ENCODE data around the gene HDAC11. TPM values are rescaled to one million over a fixed set of nuclear protein-coding genes. Genes with fewer than 3 reads are reported as not detected.

Gene HDAC11
- total RNA-seq, 1 donor from 2014 or later: 19.7 TPM

- FAIRE-seq (no peak), DNase-seq (ENCODE audit: low read depth) (no peak)
- H3K4me3 ChIP-seq (ENCODE audit: low read depth, low read length): no peak overlapping the region
- no peaks in the 10 kb centered on the region for H3K36me3 ChIP-seq (ENCODE audit: control insufficient read depth, insufficient read depth, low read length)
- TF ChIP-seq CTCF (IDR thresholded peaks at IDR 0.05; ENCODE audit: insufficient read depth, low read length, severe bottlenecking): no peak
- H3K27me3 ChIP-seq (ENCODE audit: control insufficient read depth, insufficient read depth, low read length): peaks cover 2% of the 10 kb centered on the region
These were observed 14.8 kb upstream of the HDAC11 start for GRCh38 chr3:13465236-13465873.

- H3K27me3 ChIP-seq (ENCODE audit: control insufficient read depth, insufficient read depth, low read length): peaks cover 2% of the 10 kb centered on the region
- FAIRE-seq: no peak
- H3K36me3 ChIP-seq (ENCODE audit: control insufficient read depth, insufficient read depth, low read length): no peaks in the 10 kb centered on the region
- no peak for TF ChIP-seq CTCF (IDR thresholded peaks at IDR 0.05; ENCODE audit: insufficient read depth, low read length, severe bottlenecking)
- no peak for DNase-seq (ENCODE audit: low read depth)
- H3K4me3 ChIP-seq (ENCODE audit: low read depth, low read length): no peak overlapping the region
These were observed 13.3 kb upstream of the HDAC11 start for GRCh38 chr3:13466781-13467180.

GRCh38 chr3:13470894-13471574 is 9.1 kb upstream of the HDAC11 start:
- no peak for TF ChIP-seq CTCF (IDR thresholded peaks at IDR 0.05; ENCODE audit: insufficient read depth, low read length, severe bottlenecking)
- no peaks in the 10 kb centered on the region for H3K36me3 ChIP-seq (ENCODE audit: control insufficient read depth, insufficient read depth, low read length)
- no peaks in the 10 kb centered on the region for H3K27me3 ChIP-seq (ENCODE audit: control insufficient read depth, insufficient read depth, low read length)
- FAIRE-seq: no peak
- no peak overlapping the region for H3K4me3 ChIP-seq (ENCODE audit: low read depth, low read length)
- DNase-seq (ENCODE audit: low read depth): peak; percentile 14

- FAIRE-seq: no peak
- DNase-seq (ENCODE audit: low read depth): no peak
- H3K27me3 ChIP-seq (ENCODE audit: control insufficient read depth, insufficient read depth, low read length): no peaks in the 10 kb centered on the region
- H3K4me3 ChIP-seq (ENCODE audit: low read depth, low read length): no peak overlapping the region
- no peaks in the 10 kb centered on the region for H3K36me3 ChIP-seq (ENCODE audit: control insufficient read depth, insufficient read depth, low read length)
- TF ChIP-seq CTCF (IDR thresholded peaks at IDR 0.05; ENCODE audit: insufficient read depth, low read length, severe bottlenecking): no peak
These were observed 7.8 kb upstream of the HDAC11 start for GRCh38 chr3:13472286-13472685.

- TF ChIP-seq CTCF (IDR thresholded peaks at IDR 0.05; ENCODE audit: insufficient read depth, low read length, severe bottlenecking): no peak
- no peaks in the 10 kb centered on the region for H3K27me3 ChIP-seq (ENCODE audit: control insufficient read depth, insufficient read depth, low read length)
- peak; percentile 46 for DNase-seq (ENCODE audit: low read depth)
- no peak overlapping the region for H3K4me3 ChIP-seq (ENCODE audit: low read depth, low read length)
- H3K36me3 ChIP-seq (ENCODE audit: control insufficient read depth, insufficient read depth, low read length): no peaks in the 10 kb centered on the region
- no peak for FAIRE-seq
These were observed 7.1 kb upstream of the HDAC11 start for GRCh38 chr3:13473020-13473419.
